ENCODE results near the gene BRIP1. TPM values are rescaled to one million over a fixed set of nuclear protein-coding genes. Genes with fewer than 3 reads are reported as not detected.

The BRIP1 gene
- total RNA-seq, 2 donors from 2014 or later = 24.2 to 25.5 TPM

DNA sequence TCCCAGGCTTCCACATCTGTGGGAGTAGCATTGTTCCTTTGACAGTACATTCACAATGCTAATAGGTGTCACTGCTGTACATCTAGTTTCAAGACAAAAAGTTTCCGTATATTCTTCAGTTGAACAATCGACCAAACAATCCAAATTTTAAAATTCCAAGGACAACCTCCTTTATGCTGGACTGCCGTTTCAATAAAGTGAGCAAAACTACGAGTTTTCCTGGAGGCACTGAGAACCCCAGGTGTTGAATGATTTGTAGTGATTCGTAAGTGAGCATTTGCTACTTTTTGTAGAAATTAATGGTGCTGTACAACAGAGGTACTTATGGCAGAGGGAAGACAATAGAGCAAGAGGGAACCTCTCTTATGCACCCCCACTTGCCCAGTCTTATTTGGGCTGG lies 201.1 kb downstream of the BRIP1 start:
- no peak for DNase-seq
- WGBS, 2 experiments (ENCODE audit: insufficient coverage in 1 of 2, insufficient read length in 1 of 2) = 88 to 92% methylated on average over 5 of the region's 5 CpGs
- Histone ChIP-seq H3K9me3 (ENCODE audit: control insufficient read depth, low read length) (no peaks in the 10 kb centered on the region), H3K4me3 (ENCODE audit: low read length) (no peak overlapping the region), H3K27me3 (ENCODE audit: control insufficient read depth, insufficient read depth, low read length, poor library complexity, severe bottlenecking) (no peaks in the 10 kb centered on the region), H3K4me1 (ENCODE audit: control insufficient read depth, insufficient read depth, low read length) (no peaks in the 10 kb centered on the region), H3K9ac (ENCODE audit: extremely low read depth, low read length, poor library complexity, severe bottlenecking) (no peak overlapping the region), H3K36me3 (ENCODE audit: control insufficient read depth, insufficient read depth, low read length) (no peaks in the 10 kb centered on the region), H3K27ac (ENCODE audit: low read depth, low read length) (no peak overlapping the region)
- Mint-ChIP-seq H3K36me3 (ENCODE audit: low read depth) (no peaks in the 10 kb centered on the region), H3K9me3 (no peaks in the 10 kb centered on the region), H3K4me1 (peaks cover 8% of the 10 kb centered on the region), H3K27me3 (ENCODE audit: insufficient read depth) (peaks cover 3% of the 10 kb centered on the region), H3K4me3 (no peak overlapping the region), H3K27ac (no peak overlapping the region)
- TF ChIP-seq, protein P1, sequence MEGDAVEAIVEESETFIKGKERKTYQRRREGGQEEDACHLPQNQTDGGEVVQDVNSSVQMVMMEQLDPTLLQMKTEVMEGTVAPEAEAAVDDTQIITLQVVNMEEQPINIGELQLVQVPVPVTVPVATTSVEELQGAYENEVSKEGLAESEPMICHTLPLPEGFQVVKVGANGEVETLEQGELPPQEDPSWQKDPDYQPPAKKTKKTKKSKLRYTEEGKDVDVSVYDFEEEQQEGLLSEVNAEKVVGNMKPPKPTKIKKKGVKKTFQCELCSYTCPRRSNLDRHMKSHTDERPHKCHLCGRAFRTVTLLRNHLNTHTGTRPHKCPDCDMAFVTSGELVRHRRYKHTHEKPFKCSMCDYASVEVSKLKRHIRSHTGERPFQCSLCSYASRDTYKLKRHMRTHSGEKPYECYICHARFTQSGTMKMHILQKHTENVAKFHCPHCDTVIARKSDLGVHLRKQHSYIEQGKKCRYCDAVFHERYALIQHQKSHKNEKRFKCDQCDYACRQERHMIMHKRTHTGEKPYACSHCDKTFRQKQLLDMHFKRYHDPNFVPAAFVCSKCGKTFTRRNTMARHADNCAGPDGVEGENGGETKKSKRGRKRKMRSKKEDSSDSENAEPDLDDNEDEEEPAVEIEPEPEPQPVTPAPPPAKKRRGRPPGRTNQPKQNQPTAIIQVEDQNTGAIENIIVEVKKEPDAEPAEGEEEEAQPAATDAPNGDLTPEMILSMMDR (conservative IDR thresholded peaks at IDR 0.05) = no peak

DNA sequence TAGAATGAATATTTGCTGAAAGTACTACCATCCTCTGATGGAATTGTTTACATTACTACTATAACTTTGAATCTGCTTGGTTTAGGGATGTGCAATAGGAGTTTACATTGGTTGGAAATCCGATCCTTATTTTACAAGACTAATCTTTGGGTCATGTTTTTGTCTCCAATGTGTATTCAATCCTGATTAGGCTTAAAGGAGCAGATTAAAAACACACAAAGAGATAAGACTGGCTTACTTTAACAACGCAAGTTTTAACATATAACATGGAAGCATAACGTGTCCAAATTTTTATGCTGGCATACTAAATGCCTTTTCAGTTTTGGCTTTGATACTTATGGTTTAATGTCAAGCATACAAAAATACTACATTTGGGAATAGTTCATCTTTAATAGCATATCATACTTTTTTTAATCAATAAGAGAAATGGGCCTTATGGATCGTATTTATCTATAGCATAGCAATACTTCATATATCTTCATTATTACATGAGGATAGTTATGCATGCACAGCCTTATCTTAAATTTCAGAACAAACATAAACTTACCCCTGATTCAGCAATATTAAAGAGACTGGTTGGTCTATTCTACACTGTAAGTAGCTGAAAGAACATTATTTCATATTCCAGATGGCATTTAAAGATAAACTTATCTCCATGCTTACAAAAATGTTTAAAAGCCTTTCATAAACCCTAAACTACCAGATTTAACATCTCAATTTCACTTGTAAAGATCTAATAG lies 202.4 kb downstream of the BRIP1 start:
- no peak overlapping the region for H3K4me3 ChIP-seq (ENCODE audit: low read length)
- H3K27me3 ChIP-seq (ENCODE audit: control insufficient read depth, insufficient read depth, low read length, poor library complexity, severe bottlenecking) = no peaks in the 10 kb centered on the region
- H3K36me3 Mint-ChIP-seq (ENCODE audit: low read depth) = no peaks in the 10 kb centered on the region
- no peak overlapping the region for H3K9ac ChIP-seq (ENCODE audit: extremely low read depth, low read length, poor library complexity, severe bottlenecking)
- H3K4me1 ChIP-seq (ENCODE audit: control insufficient read depth, insufficient read depth, low read length) = no peaks in the 10 kb centered on the region
- WGBS, 2 experiments (ENCODE audit: insufficient coverage in 1 of 2, insufficient read length in 1 of 2) = 92 to 100% methylated on average over 1 to 3 of the region's 4 CpGs
- TF ChIP-seq, protein P1 (conservative IDR thresholded peaks at IDR 0.05) = no peak
- no peak overlapping the region for H3K27ac Mint-ChIP-seq
- no peak overlapping the region for H3K27ac ChIP-seq (ENCODE audit: low read depth, low read length)
- H3K9me3 Mint-ChIP-seq = no peaks in the 10 kb centered on the region
- peaks cover 3% of the 10 kb centered on the region for H3K27me3 Mint-ChIP-seq (ENCODE audit: insufficient read depth)
- H3K4me1 Mint-ChIP-seq = peaks cover 8% of the 10 kb centered on the region
- H3K36me3 ChIP-seq (ENCODE audit: control insufficient read depth, insufficient read depth, low read length) = no peaks in the 10 kb centered on the region
- H3K9me3 ChIP-seq (ENCODE audit: control insufficient read depth, low read length) = no peaks in the 10 kb centered on the region
- H3K4me3 Mint-ChIP-seq = no peak overlapping the region
- DNase-seq = no peak

DNA sequence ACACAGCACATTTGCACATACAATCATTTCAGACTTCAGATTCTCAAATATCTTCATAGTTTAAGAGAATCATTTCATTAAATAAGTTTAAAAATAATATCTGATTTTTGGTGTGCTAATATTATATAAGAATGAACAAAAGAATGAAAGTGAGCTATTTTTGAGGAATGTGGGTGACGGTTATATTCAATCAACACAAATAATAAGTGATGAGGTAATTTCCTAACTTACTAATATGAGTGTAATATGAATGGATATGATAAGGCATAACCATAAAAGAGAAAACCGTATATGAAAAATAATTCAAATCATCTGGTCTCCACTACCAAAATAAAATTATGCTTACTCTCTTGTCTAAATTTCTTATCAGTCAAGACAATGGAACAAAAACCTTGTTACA lies 203.9 kb downstream of the BRIP1 start:
- no peaks in the 10 kb centered on the region for H3K27me3 ChIP-seq (ENCODE audit: control insufficient read depth, insufficient read depth, low read length, poor library complexity, severe bottlenecking)
- peaks cover 3% of the 10 kb centered on the region for H3K27me3 Mint-ChIP-seq (ENCODE audit: insufficient read depth)
- H3K27ac Mint-ChIP-seq = no peak overlapping the region
- H3K36me3 Mint-ChIP-seq (ENCODE audit: low read depth) = no peaks in the 10 kb centered on the region
- H3K27ac ChIP-seq (ENCODE audit: low read depth, low read length) = no peak overlapping the region
- no peaks in the 10 kb centered on the region for H3K9me3 ChIP-seq (ENCODE audit: control insufficient read depth, low read length)
- no peaks in the 10 kb centered on the region for H3K9me3 Mint-ChIP-seq
- H3K4me3 ChIP-seq (ENCODE audit: low read length) = no peak overlapping the region
- peaks cover 8% of the 10 kb centered on the region for H3K4me1 Mint-ChIP-seq
- TF ChIP-seq, protein P1 (conservative IDR thresholded peaks at IDR 0.05) = no peak
- no peak overlapping the region for H3K4me3 Mint-ChIP-seq
- WGBS, 2 experiments (ENCODE audit: insufficient coverage in 1 of 2, insufficient read length in 1 of 2) = 88% methylated on average over 1 of the region's 2 CpGs; no CpG with 5 or more reads in 1 of the 2 experiments
- H3K4me1 ChIP-seq (ENCODE audit: control insufficient read depth, insufficient read depth, low read length) = no peaks in the 10 kb centered on the region
- no peak for DNase-seq
- no peak overlapping the region for H3K9ac ChIP-seq (ENCODE audit: extremely low read depth, low read length, poor library complexity, severe bottlenecking)
- no peaks in the 10 kb centered on the region for H3K36me3 ChIP-seq (ENCODE audit: control insufficient read depth, insufficient read depth, low read length)
